MM.1S (cell line): ENCODE measurements around the gene PRAMEF13.
"Not testable (repeated sequence)": the region's sequence is repeated elsewhere in the genome, so short reads cannot be mapped to it uniquely, and the experiment has no call there.

Experiments
- DNase-seq: peaks from one replicate; pipeline ENCODE4 v3.0.0-alpha.2; 2015
- H2AFZ ChIP-seq: fragments of 300-600 bp; sonication (generic); 2 replicates; pipeline ENCODE4 v1.6.0; 2016; ENCODE audit warnings: antibody characterized with exemption, low read length
- H3F3A ChIP-seq: fragments of 300-600 bp; sonication (generic); 2 replicates; pipeline ENCODE4 v1.6.1; 2016; ENCODE audit warnings: mild to moderate bottlenecking, antibody characterized with exemption, low read length, moderate library complexity, mixed read lengths; ENCODE audit not compliant: insufficient read depth
- H3K27ac ChIP-seq: fragments of 300-600 bp; sonication (generic); 2 replicates; pipeline ENCODE4 v1.5.1; 2016; ENCODE audit warnings: mild to moderate bottlenecking, low read length
- H3K27me3 ChIP-seq: fragments of 300-600 bp; sonication (generic); replicated peaks from 2 replicates; pipeline ENCODE4 v1.6.0; 2016; ENCODE audit warnings: low read length; ENCODE audit not compliant: insufficient read depth
- H3K36me3 ChIP-seq: fragments of 300-600 bp; sonication (generic); replicated peaks from 2 replicates; pipeline ENCODE4 v1.6.1; 2016; ENCODE audit warnings: mild to moderate bottlenecking, low read length, mixed read lengths; ENCODE audit not compliant: insufficient read depth
- H3K4me1 ChIP-seq: fragments of 300-600 bp; sonication (generic); 2 replicates; pipeline ENCODE4 v1.6.1; 2016; ENCODE audit warnings: low read length, mixed read lengths
- H3K4me2 ChIP-seq: fragments of 300-600 bp; sonication (generic); 2 replicates; pipeline ENCODE4 v1.6.0; 2016; ENCODE audit warnings: low read depth, low read length
- H3K4me3 ChIP-seq: fragments of 300-600 bp; sonication (generic); 2 replicates; pipeline ENCODE4 v1.5.1; 2016; ENCODE audit warnings: low read length, mixed read lengths
- H3K79me2 ChIP-seq: fragments of 300-600 bp; sonication (generic); 2 replicates; pipeline ENCODE4 v1.6.1; 2016; ENCODE audit warnings: mixed run types, low read length, mixed read lengths
- H3K9ac ChIP-seq: fragments of 300-600 bp; sonication (generic); 2 replicates; pipeline ENCODE4 v1.6.1; 2016; ENCODE audit warnings: low read length, mixed read lengths
- H3K9me2 ChIP-seq: fragments of 300-600 bp; sonication (generic); replicated peaks from 2 replicates; pipeline ENCODE4 v1.6.1; 2016; ENCODE audit warnings: mild to moderate bottlenecking, low read length, mixed read lengths; ENCODE audit not compliant: insufficient read depth
- H3K9me3 ChIP-seq: fragments of 300-600 bp; sonication (generic); replicated peaks from 2 replicates; pipeline ENCODE4 v1.6.1; 2016; ENCODE audit warnings: mild to moderate bottlenecking, low read length, mixed read lengths; ENCODE audit not compliant: insufficient read depth
- H4K20me1 ChIP-seq: fragments of 300-600 bp; sonication (generic); 2 replicates; pipeline ENCODE4 v1.6.1; 2016; ENCODE audit warnings: mild to moderate bottlenecking, low read length, moderate library complexity, mixed read lengths; ENCODE audit not compliant: insufficient read depth
- EZH2 ChIP-seq: fragments of 300-600 bp; sonication (generic); optimal IDR thresholded peaks from 2 replicates; pipeline ENCODE3; 2017; ENCODE audit warnings: low read depth, mild to moderate bottlenecking, antibody characterized with exemption, low read length, mixed read lengths
- EZH2phosphoT487 ChIP-seq: fragments of 300-600 bp; sonication (generic); IDR thresholded peaks from 2 replicates; pipeline ENCODE4 v1.6.1; 2018; ENCODE audit warnings: antibody characterized with exemption, low read length
- TF ChIP-seq, protein P1 (sequence below): fragments of 300-600 bp; sonication (generic); IDR thresholded peaks from 2 replicates; pipeline ENCODE4 v1.5.1; 2016; ENCODE audit warnings: antibody characterized with exemption, low read length, mixed read lengths

Gene PRAMEF13

DNA sequence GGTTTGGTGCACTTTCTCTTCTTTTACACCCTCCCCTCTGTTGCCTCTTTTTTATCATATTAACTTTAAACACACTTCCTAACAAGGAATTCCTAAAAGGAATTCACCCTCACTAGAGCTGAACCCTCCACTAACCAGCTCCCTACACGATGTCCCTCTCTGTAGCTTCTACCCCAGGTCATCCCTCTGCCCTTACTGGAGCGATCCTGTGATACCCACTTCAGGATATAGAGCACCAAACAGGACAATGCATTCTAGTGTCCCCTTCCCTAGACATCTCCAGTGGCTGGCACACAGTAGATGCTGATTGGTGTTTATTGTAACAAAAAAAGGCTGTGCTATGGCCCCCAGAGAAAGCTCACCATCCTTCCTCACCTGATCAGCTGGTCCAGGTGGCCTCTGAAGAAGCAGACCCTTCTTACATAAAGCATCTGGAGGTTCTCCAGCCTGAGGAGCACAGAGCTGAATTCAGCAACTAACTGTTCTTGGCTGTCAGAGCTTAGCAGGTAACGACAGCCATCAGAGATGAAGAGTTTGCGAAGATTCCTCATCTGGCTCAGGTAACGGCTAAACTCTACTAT, 23.4 kb upstream of the PRAMEF13 start:
- TF ChIP-seq EZH2phosphoT487, result no peak
- TF ChIP-seq, protein P1, sequence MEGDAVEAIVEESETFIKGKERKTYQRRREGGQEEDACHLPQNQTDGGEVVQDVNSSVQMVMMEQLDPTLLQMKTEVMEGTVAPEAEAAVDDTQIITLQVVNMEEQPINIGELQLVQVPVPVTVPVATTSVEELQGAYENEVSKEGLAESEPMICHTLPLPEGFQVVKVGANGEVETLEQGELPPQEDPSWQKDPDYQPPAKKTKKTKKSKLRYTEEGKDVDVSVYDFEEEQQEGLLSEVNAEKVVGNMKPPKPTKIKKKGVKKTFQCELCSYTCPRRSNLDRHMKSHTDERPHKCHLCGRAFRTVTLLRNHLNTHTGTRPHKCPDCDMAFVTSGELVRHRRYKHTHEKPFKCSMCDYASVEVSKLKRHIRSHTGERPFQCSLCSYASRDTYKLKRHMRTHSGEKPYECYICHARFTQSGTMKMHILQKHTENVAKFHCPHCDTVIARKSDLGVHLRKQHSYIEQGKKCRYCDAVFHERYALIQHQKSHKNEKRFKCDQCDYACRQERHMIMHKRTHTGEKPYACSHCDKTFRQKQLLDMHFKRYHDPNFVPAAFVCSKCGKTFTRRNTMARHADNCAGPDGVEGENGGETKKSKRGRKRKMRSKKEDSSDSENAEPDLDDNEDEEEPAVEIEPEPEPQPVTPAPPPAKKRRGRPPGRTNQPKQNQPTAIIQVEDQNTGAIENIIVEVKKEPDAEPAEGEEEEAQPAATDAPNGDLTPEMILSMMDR, result no peak
- no peak for TF ChIP-seq EZH2
- Histone ChIP-seq H4K20me1 (no peaks in the 10 kb centered on the region), H3K9me2 (no peaks in the 10 kb centered on the region), H3K4me2 (no peak overlapping the region), H3K4me1 (no peaks in the 10 kb centered on the region), H3K79me2 (no peaks in the 10 kb centered on the region), H3K9me3 (no peaks in the 10 kb centered on the region), H2AFZ (no peak overlapping the region), H3K9ac (no peak overlapping the region), H3F3A (no peaks in the 10 kb centered on the region), H3K27me3 (no peaks in the 10 kb centered on the region), H3K27ac (no peak overlapping the region), H3K4me3 (no peak overlapping the region), H3K36me3 (no peaks in the 10 kb centered on the region)
- DNase-seq, result no peak

DNA sequence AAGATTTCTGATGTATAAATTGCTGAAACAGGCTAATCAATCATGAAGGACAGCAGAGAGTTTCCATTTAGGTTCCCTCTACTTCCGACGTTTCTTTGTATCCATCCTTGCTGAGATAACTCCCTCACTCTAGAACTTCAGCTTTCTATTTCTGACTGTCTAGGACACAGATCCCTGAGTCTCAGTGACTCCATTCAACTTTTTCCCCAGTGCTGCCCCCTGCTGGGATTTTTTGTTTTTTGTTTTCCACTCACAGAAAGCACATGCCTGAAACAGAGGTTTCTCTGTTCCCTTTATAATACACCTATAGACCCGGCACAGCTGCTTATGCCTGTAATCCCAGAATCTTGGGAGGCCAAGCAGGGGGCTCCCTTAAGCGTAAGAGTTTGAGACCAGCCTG, 21.6 kb upstream of the PRAMEF13 start:
- H3K9ac ChIP-seq, DNase-seq, H3K4me2 ChIP-seq, H3K9me3 ChIP-seq, H3K27ac ChIP-seq, H2AFZ ChIP-seq, H4K20me1 ChIP-seq, H3K36me3 ChIP-seq, H3K9me2 ChIP-seq, H3K4me3 ChIP-seq, H3K79me2 ChIP-seq, H3F3A ChIP-seq, H3K4me1 ChIP-seq, H3K27me3 ChIP-seq: not testable (repeated sequence)

DNA sequence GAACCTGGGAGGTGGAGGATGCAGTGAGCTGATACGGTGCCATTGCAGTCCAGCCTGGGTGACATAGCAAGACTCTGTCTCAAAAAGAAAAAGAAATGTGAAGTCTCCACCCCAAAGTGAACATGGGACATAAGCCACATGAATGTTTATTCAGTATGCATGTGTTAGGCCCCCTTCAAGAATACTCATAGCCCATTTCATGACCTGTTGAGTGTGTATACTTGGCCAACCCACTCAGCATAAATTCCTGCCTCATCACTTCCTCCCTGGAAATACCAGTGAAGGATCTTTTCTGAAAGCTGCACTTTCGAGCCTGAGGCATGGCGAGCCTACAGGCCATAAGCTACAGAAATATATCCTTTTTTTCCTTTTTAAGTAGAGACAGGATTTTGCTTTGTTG, 18.0 kb upstream of the PRAMEF13 start:
- not testable (repeated sequence) for H3K27ac ChIP-seq, H3K36me3 ChIP-seq, H3K9me3 ChIP-seq, H3K27me3 ChIP-seq, H3K4me1 ChIP-seq, H3K4me2 ChIP-seq, H3K9ac ChIP-seq, H3K4me3 ChIP-seq, H3K79me2 ChIP-seq, H3F3A ChIP-seq, H2AFZ ChIP-seq, H4K20me1 ChIP-seq, DNase-seq, H3K9me2 ChIP-seq

DNA sequence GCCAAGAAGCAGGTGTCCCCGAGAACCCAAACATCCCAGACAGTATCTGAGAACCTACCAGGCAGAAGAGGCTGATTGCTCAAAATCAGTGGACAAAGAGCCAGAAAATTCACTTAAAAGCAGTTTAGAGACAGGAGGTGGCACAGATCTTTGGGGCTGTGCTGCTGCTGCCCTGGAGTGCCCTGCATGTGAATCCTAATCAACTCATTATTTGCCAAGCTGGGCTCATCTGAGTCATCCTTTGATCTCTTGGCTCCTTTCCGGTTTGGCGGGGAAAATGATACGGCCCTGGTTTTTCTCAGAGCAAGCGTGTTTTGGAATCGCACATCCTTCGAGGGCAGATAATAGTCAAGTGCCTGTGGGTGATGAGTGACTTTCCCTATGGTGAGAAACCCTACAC, 15.4 kb upstream of the PRAMEF13 start:
- not testable (repeated sequence) for H3K27me3 ChIP-seq, H3K36me3 ChIP-seq, H3K4me3 ChIP-seq, H3K27ac ChIP-seq, H3K4me2 ChIP-seq, H3K9ac ChIP-seq, H4K20me1 ChIP-seq, H3K9me2 ChIP-seq, DNase-seq, H3K9me3 ChIP-seq, H3K4me1 ChIP-seq, H3F3A ChIP-seq, H2AFZ ChIP-seq, H3K79me2 ChIP-seq

DNA sequence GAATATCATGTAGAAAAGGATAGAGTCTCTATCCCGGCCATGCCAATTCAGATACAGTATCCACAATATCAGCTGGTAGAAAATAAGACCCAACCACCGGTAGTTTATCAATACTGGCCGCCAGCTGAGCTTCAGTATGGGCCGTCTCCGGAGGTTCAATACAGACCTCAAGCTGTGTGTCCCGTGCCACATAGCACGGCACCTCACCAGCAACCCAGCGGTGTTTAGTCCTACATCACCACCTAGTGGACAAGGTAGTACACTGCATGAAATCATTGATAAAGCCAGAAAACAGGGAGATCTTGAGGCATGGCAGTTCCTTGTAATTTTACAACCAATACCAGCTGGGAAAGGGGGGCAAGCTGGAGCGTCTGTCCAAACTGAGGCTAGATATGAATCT, 7.5 kb upstream of the PRAMEF13 start:
- not testable (repeated sequence) for H3K36me3 ChIP-seq, H3K27me3 ChIP-seq, H3F3A ChIP-seq, H3K4me1 ChIP-seq, H3K9me3 ChIP-seq, H2AFZ ChIP-seq, H3K9ac ChIP-seq, H3K79me2 ChIP-seq, H4K20me1 ChIP-seq, H3K9me2 ChIP-seq, H3K27ac ChIP-seq, H3K4me3 ChIP-seq, DNase-seq, H3K4me2 ChIP-seq

DNA sequence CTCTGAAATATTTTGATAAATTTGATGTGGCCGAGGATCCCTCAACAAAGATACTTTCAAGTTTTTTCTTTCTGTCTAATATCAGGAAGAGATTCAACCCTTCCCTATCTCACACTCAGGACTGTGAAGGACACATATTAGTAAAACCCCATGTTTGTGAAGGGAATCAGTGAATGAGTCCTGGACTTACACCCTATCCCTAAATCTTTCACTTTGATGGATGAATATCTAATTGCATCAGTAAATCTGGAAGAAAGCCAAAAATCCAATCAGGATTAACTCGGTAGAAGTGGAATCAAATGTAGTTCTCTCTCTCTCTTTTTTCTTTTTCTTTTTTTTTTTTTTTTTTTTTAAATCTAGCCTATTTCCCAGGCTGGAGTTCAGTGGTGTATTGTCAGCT, 29.7 kb downstream of the PRAMEF13 start, which contains the start of gene PRAMEF9:
Gene PRAMEF9, plus strand, starts transcription at position 301 of the 400 bp plus-strand sequence. CDS start 3,433 bp downstream, outside the sequence.
- not testable (repeated sequence) for H3K9me2 ChIP-seq, H3K79me2 ChIP-seq, H3K27me3 ChIP-seq, H3K27ac ChIP-seq, H3K36me3 ChIP-seq, H3F3A ChIP-seq, H3K9me3 ChIP-seq, H3K4me1 ChIP-seq, H4K20me1 ChIP-seq, H3K4me3 ChIP-seq, H3K9ac ChIP-seq, H2AFZ ChIP-seq, H3K4me2 ChIP-seq, DNase-seq

DNA sequence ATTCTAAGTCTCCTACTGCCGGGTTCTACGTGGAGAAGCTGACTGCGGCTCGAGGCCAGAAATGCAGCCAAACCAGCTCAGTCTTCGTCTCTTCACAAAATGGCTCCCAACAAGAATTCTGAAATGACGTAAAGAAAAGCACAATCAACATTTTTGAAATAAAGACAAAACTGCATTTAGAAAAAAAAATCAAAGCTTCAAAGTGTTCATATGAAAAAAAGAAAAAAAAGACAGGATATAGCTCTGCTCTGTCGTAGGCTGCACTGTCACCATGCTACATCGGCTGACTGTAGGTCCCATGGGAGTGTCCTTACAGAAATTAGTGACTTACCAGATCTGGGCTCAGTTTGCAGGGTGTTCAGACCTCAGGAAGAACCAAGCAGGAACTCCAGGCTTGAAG, 35.7 kb downstream of the PRAMEF13 start, which contains the start of gene HNRNPCL4:
Gene HNRNPCL4, minus strand, starts transcription at position 101 of the 400 bp plus-strand sequence. CDS start 164 bp downstream, outside the sequence.
- not testable (repeated sequence) for H3K27ac ChIP-seq, H3K4me3 ChIP-seq, H3K27me3 ChIP-seq, H3F3A ChIP-seq, H4K20me1 ChIP-seq, H3K9me3 ChIP-seq, H3K9me2 ChIP-seq, H3K36me3 ChIP-seq, H3K9ac ChIP-seq, H3K4me1 ChIP-seq, DNase-seq, H3K4me2 ChIP-seq, H2AFZ ChIP-seq, H3K79me2 ChIP-seq
